ENCODE results near the gene PIK3CA. TPM values are rescaled to one million over a fixed set of nuclear protein-coding genes. Genes with fewer than 3 reads are reported as not detected.
A peak's percentile ranks its signal among the peaks of the same experiment; 100 is the strongest.

Gene PIK3CA
- total and polyA plus RNA-seq, 2 donors (not counting 3 experiments of a cell fraction or from before 2014, with no cell fraction given), result 4.2 to 25.8 TPM

GRCh38 chr3:179276001-179276400, 127.8 kb downstream of the PIK3CA start:
- intact Hi-C loops (cut with micrococcal nuclease) (no loop called here), dilution Hi-C loops (cut with MboI; ENCODE audit: extremely low pct_ligation_motif_present, low sequenced_read_pairs) (no loop called here)
- BruUV-seq (replicated peaks), result no TSS peak
- H3K4me1 ChIP-seq (ENCODE audit: control insufficient read depth, extremely low read depth, insufficient read depth, low read length), result no peaks in the 10 kb centered on the region
- no peaks in the 10 kb centered on the region for H3K79me2 ChIP-seq (ENCODE audit: control insufficient read depth, insufficient read depth, low read length)
- DNase-seq (ENCODE audit: low read depth, low spot score) (no peak), FAIRE-seq (no peak)
- no peak overlapping the region for H3K9ac ChIP-seq (replicated peaks; ENCODE audit: extremely low read depth, insufficient read depth, low read length)
- no peak overlapping the region for H3K4me3 ChIP-seq (replicated peaks in 1 of 3; ENCODE audit: insufficient read depth in 1 of 3, low read depth in 1 of 3, low read length in 3 of 3)
- H2AFZ ChIP-seq (ENCODE audit: low read depth, low read length), result peak overlapping the region; percentile 32
- H3K9me1 ChIP-seq (replicated peaks; ENCODE audit: control insufficient read depth, extremely low read depth, insufficient read depth, low read length), result no peaks in the 10 kb centered on the region
- no peaks in the 10 kb centered on the region for H3K9me3 ChIP-seq (replicated peaks; ENCODE audit: control insufficient read depth, insufficient read depth, low read length)
- no peak overlapping the region for H3K4me2 ChIP-seq (ENCODE audit: insufficient read depth, low read length)
- ChIA-PET CTCF (interaction anchor here (0.6 to 1.9 kb wide), 5 partner anchors 23 to 261 kb away, joined by 3 to 6 read pairs (median 4); no protein-coding TSS in a partner anchor), POLR2A (interaction anchor here (0.6 kb wide), 1 partner anchor 134 kb away, joined by 5 read pairs; no protein-coding TSS in a partner anchor)
- TF ChIP-seq MYC (IDR thresholded peaks at IDR 0.05; ENCODE audit: low read depth, low read length) (no peak), EZH2 (IDR thresholded peaks at IDR 0.05; ENCODE audit: borderline replicate concordance, low read depth, low read length, severe bottlenecking) (no peak), CTCF (IDR thresholded peaks at IDR 0.05; ENCODE audit: extremely low read depth in 1 of 2, insufficient read depth in 1 of 2, low read depth in 1 of 2, low read length in 2 of 2) (no peak), MAX (IDR thresholded peaks at IDR 0.05; ENCODE audit: insufficient read depth, insufficient read length) (no peak), POLR2AphosphoS5 (IDR thresholded peaks at IDR 0.05; ENCODE audit: insufficient read depth, low read depth, low read length) (no peak), GATA2 (IDR thresholded peaks at IDR 0.05; ENCODE audit: insufficient read depth, insufficient read length, low read depth, low read length) (no peak), JUN (IDR thresholded peaks at IDR 0.05; ENCODE audit: borderline replicate concordance, insufficient read depth, insufficient read length, low read depth) (no peak), POLR2A (IDR thresholded peaks at IDR 0.05; ENCODE audit: low read depth, low read length) (no peak), FOS (IDR thresholded peaks at IDR 0.05; ENCODE audit: borderline replicate concordance, insufficient read depth, low read length) (no peak)
- peaks cover 4 to 5% of the 10 kb centered on the region in 2 experiments for H3K27me3 ChIP-seq (ENCODE audit: control insufficient read depth in 2 of 2, insufficient read depth in 2 of 2, low read length in 2 of 2)
- H3K36me3 ChIP-seq (ENCODE audit: control insufficient read depth in 2 of 2, extremely low read depth in 1 of 2, insufficient read depth in 2 of 2, low read length in 2 of 2), result no peaks in the 10 kb centered on the region
- no peak overlapping the region for H3K27ac ChIP-seq (ENCODE audit: insufficient read depth, low read depth, low read length)
- H4K20me1 ChIP-seq (replicated peaks; ENCODE audit: control insufficient read depth, extremely low read depth, insufficient read depth, low read length), result no peaks in the 10 kb centered on the region

Data from endothelial cell of umbilical vein (primary cell).